Subcutaneous abdominal adipose tissue (tissue), 5 donors: ENCODE data around the gene ADAMTS15.

Experiments used
- H3K27ac ChIP-seq: one replicate; pipeline ENCODE4 v1.7.0; 2013; ENCODE audit warnings: low read depth, mild to moderate bottlenecking, inconsistent platforms, low read length, moderate library complexity
- H3K27me3 ChIP-seq, 5 donors: one replicate each; pipeline ENCODE4 v1.7.0; 2013; ENCODE audit warnings: low read length in 5 of 5, inconsistent platforms in 1 of 5; ENCODE audit not compliant: control insufficient read depth in 5 of 5, insufficient read depth in 4 of 5
- H3K36me3 ChIP-seq, 5 donors: one replicate each; pipeline ENCODE4 v1.7.0; 2013; ENCODE audit warnings: low read length in 5 of 5; ENCODE audit not compliant: control insufficient read depth in 5 of 5, insufficient read depth in 5 of 5
- H3K4me1 ChIP-seq, 5 donors: one replicate each; pipeline ENCODE4 v1.7.0; 2013; ENCODE audit warnings: low read length in 5 of 5, mild to moderate bottlenecking in 3 of 5, moderate library complexity in 1 of 5; ENCODE audit not compliant: control insufficient read depth in 5 of 5, insufficient read depth in 5 of 5
- H3K4me3 ChIP-seq, 5 donors: one replicate each; pipeline ENCODE4 v1.7.0; 2013; ENCODE audit warnings: low read length in 5 of 5, low read depth in 1 of 5
- H3K9ac ChIP-seq, 5 donors: one replicate each; pipeline ENCODE4 v1.7.0; 2013; ENCODE audit warnings: low read length in 5 of 5, mild to moderate bottlenecking in 4 of 5, moderate library complexity in 3 of 5
- H3K9me3 ChIP-seq, 5 donors: one replicate each; pipeline ENCODE4 v1.7.0; 2013; ENCODE audit warnings: low read length in 5 of 5; ENCODE audit not compliant: control insufficient read depth in 5 of 5
- donor health status: healthy.
- donor health status: healthy.
- donor health status: healthy.
- donor health status: healthy.
- donor health status: healthy.

The ADAMTS15 gene

DNA sequence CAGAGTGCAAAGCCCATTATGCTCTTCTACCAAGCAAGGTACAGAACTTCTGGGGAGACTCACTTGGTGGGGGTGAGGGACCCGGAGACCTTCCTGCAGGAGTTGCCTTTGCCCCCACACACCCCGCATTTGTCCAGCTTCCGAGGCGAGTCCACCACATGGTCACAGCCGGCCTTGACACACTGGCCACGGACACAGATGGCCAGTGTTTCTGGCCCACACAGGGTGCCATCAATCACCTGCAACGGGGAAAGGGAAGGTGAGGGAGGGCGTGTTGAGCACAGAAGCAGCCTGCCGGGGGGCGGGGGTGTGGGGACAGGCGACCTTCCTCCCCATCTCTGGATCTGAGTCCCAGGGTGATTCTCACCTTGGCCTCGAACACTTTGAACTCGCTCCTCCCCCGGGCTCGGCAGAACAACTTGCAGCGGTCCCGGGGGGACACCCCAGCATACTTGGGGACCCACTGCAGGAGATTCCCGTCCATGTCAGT, 40.0 kb upstream of the ADAMTS15 start:
- Histone ChIP-seq H3K27me3 (peaks cover 0 to 10% (median 3%) of the 10 kb centered on the region in 5 donors), H3K27ac (no peak overlapping the region), H3K4me3 (no peak overlapping the region), H3K9ac (no peak overlapping the region), H3K9me3 (no peaks in the 10 kb centered on the region), H3K4me1 (peaks cover 0 to 9% (median 6%) of the 10 kb centered on the region in 5 donors), H3K36me3 (no peaks in the 10 kb centered on the region)

DNA sequence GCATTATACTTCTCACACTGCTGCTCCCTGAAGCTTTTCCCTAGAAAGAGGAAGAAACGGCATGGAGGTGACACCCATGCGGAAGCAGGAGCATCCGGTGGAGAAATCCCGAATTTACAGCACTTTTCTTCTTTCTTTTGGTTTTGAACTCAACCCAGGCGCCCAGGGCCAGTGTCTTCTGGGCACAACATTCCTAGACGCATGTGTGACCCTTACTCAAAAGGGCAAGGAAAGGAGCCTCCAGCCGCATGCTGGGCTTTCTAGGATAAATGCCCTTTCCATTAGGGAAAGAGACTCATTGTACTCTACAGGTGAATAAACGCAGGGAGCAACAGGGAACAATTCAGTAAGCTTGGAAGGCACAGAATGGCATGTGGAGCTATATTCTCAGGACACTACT, 39.5 kb upstream of the ADAMTS15 start:
- H3K36me3 ChIP-seq: no peaks in the 10 kb centered on the region
- no peak overlapping the region for H3K4me3 ChIP-seq
- H3K9ac ChIP-seq: no peak overlapping the region
- H3K4me1 ChIP-seq: peaks cover 0 to 6% (median 2%) of the 10 kb centered on the region in 5 donors
- H3K9me3 ChIP-seq: no peaks in the 10 kb centered on the region
- no peak overlapping the region for H3K27ac ChIP-seq
- peaks cover 0 to 12% (median 3%) of the 10 kb centered on the region in 5 donors for H3K27me3 ChIP-seq

DNA sequence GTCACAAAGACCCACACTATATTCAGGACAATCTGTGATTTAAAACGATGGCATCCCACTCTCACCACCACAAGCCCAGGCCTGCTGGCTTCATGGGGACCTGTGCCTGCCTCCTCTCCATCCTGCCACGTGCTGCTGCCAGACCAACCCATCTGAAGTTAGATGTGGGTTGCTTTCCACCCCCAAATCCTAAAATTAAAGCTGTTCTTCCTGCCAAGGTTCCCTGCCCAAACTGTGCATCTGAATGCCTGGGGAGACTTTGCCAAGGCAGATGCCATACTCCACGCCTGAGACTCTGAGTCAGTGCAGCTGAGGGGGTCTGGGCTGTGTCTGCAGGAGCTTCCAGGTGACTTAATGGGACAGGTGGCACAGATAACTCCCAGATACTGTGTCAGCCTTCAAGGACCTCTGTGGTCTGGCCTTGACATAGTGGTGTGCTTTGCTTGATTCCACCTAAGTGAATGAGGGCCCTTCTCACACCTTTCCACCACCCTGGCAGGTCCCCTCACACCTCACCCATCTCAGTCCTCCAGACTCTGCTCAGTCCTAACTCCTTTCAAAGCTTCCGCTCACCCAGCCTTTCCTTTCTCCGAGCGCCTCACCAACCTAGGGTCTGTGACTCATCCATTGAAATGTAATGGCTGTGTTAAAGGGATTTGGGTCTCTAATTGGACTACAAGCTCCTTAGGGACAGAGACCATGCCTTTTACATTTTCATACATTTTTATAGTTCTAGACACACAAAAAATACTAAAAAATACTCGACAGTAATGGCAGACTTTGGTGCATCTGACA, 38.7 kb upstream of the ADAMTS15 start:
- Histone ChIP-seq H3K27ac (no peak overlapping the region), H3K9me3 (no peaks in the 10 kb centered on the region), H3K36me3 (no peaks in the 10 kb centered on the region), H3K27me3 (peaks cover 0 to 17% (median 7%) of the 10 kb centered on the region in 5 donors), H3K4me1 (peaks cover 0 to 6% (median 2%) of the 10 kb centered on the region in 5 donors), H3K4me3 (no peak overlapping the region), H3K9ac (no peak overlapping the region)

DNA sequence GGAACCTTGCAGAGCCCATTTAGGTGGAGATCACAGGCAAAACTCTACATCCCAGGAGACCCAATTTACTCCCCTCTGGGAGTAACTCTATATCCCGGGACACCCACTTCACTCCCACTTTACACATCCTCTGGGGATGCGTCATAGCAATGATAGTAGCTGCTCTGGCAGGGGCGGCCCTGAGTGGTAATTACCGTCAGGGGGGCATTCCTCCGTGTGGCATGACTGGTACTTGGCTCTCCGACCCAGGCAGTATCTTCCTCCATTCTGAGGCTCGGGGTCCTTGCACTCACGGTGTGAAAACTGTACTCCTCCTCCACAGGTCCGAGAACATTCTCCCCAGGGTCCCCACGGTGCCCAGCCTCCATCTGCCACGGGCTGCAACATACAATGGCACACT, 37.2 kb upstream of the ADAMTS15 start:
- Histone ChIP-seq H3K27me3 (peaks cover 2 to 21% (median 12%) of the 10 kb centered on the region in 5 donors), H3K36me3 (no peaks in the 10 kb centered on the region), H3K9ac (no peak overlapping the region), H3K27ac (no peak overlapping the region), H3K4me3 (no peak overlapping the region), H3K4me1 (peaks cover 0 to 6% (median 2%) of the 10 kb centered on the region in 5 donors), H3K9me3 (no peaks in the 10 kb centered on the region)

DNA sequence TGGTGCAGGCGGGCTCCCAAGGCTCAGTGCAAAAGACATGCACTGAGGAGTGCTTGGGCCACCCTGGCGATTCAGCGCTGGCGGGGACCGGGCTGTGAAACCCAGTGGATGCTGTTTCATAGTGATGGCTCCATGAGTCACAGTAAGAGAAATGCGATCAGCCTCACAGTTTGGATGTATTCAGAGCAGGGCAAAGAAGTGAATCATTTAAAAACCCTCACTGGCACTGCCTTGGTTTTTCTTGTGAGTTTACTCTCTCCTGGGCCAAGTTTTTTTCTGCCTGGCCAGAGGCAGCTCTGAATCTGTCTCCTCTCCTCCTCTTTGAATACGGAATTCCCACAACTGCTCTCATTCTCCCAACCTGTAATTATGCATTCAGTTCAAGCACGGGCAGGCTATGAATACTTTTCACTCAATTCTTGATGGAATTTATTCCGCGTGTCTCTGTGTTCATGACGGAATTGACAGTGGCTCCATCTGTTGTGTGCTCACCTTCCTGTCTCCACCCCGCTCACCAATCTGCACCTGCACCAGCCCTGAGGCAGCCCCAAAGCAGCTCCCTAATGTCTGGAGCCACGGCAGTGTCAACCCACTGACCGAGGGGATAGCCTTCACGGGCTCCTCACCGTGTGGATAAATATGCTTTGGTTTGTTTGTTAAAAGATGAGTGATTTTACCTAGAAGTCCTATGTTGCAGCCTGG, 34.9 kb upstream of the ADAMTS15 start:
- H3K9me3 ChIP-seq: no peaks in the 10 kb centered on the region
- H3K4me1 ChIP-seq: peaks cover 0 to 2% (median 0%) of the 10 kb centered on the region in 5 donors
- H3K36me3 ChIP-seq: no peaks in the 10 kb centered on the region
- no peak overlapping the region for H3K9ac ChIP-seq
- peaks cover 2 to 27% (median 13%) of the 10 kb centered on the region in 5 donors for H3K27me3 ChIP-seq
- H3K4me3 ChIP-seq: no peak overlapping the region
- H3K27ac ChIP-seq: no peak overlapping the region

DNA sequence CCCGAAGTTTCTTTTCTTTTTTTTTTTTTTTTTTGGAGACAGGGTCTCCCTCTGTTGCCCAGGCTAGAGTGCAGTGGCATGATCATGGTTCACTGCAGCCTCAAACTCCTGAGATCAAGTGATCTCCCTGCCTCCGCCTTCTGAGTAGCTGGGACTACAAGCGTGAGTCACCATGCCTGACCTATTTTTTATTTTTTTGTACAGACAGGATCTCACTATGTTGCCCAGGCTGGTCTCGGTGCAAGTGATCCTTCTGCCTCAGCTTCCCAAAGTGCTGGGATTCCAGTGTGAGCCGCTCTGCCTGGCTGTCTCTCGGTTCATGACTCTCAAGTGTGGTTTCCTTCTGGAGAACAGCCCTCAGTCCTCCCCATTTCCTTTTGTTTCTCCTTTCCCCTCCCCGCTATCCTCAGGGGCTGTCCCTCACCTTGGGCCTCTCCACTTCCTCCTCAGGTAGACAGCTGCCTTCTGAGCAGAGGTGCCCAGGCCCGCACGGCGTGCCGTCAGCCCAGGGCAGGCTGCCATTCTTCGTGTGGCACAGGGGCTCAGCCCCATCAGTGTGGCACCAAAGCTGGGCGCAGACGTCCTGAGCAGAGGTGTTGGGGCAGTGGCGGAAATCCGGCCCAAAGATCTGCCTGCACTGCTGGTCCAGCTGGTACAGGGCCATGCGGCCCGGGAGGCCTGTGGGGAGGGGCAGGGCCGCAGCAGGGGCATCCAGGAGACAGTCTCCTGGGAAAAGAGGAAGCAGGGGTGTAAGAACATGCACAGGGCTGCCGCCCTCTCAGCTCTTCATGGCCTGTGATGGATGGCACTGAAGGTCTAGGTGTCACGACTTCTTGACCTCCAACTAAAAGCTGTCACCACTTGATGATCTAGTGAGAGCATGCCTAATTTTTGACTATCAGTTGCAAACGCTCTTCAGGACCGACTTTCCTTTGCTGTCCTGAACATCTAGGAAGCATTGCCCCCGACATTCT, 34.1 kb upstream of the ADAMTS15 start:
- H3K4me3 ChIP-seq: no peak overlapping the region
- no peaks in the 10 kb centered on the region for H3K9me3 ChIP-seq
- H3K36me3 ChIP-seq: no peaks in the 10 kb centered on the region
- H3K27ac ChIP-seq: no peak overlapping the region
- peaks cover 2 to 27% (median 9%) of the 10 kb centered on the region in 5 donors for H3K27me3 ChIP-seq
- H3K9ac ChIP-seq: no peak overlapping the region
- peaks cover 0 to 3% (median 0%) of the 10 kb centered on the region in 5 donors for H3K4me1 ChIP-seq

DNA sequence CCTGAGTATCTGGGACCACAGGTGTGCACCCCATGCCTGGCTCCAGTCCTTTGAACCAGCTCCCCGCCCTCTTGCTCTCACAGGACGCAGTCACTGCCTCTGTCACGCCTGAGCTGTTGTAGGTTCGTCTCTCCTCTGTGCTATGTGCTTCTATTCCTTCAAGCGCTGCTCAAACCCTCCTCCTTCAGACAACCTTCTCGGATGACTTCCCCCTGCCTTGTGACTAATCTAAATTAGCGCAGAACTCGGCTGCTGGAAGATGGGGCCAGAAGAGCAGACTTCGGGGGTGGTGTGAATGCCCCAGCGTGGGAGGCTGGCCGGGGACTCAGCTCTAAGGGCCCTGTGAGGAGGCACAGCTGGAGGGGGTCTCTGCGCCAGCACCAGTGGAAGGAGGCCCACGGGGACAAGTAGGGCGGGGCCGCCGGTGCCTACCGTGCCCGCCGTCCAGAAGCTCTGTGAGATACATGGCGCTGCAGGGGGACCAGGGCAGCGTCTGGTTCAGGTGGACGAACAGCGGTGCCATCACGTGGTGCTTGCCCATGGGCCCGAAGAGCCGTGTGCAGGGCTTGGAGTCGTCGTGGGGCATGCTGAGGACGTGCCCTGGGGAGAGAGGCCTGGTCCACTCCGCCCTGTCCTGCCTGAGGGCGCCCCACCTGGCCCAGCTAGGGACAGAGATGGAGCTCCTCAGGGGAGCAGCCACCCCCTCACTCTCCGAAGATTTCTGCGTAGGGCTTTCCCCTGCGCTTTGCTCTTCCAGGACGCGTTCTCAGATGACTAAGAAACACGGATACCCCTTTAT, 32.5 kb upstream of the ADAMTS15 start:
- H3K27ac ChIP-seq: no peak overlapping the region
- H3K27me3 ChIP-seq: peaks cover 2 to 25% (median 8%) of the 10 kb centered on the region in 5 donors
- H3K9ac ChIP-seq: no peak overlapping the region
- no peak overlapping the region for H3K4me3 ChIP-seq
- peaks cover 0 to 10% (median 5%) of the 10 kb centered on the region in 5 donors for H3K4me1 ChIP-seq
- H3K36me3 ChIP-seq: no peaks in the 10 kb centered on the region
- no peaks in the 10 kb centered on the region for H3K9me3 ChIP-seq

DNA sequence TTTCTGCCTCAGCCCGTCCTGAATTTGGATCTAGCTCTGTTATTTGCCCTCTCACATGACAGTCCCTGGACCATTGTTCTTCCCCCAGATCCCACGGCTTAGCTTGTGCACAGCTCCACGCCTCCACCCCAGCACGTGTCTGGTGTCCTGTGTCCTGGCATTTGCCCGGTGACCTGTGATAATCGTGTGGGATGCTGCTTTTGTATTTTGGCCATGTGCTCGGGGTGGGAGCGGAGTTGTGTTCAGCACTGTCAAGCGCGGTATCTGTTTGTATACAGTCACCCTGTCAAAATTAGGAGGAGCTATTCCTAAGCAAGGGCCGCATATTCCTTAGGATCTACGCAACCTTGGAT, 31.9 kb upstream of the ADAMTS15 start:
- no peaks in the 10 kb centered on the region for H3K9me3 ChIP-seq
- H3K27ac ChIP-seq: no peak overlapping the region
- no peak overlapping the region for H3K4me3 ChIP-seq
- H3K36me3 ChIP-seq: no peaks in the 10 kb centered on the region
- no peak overlapping the region for H3K9ac ChIP-seq
- peaks cover 0 to 13% (median 7%) of the 10 kb centered on the region in 5 donors for H3K4me1 ChIP-seq
- peaks cover 2 to 21% (median 8%) of the 10 kb centered on the region in 5 donors for H3K27me3 ChIP-seq

DNA sequence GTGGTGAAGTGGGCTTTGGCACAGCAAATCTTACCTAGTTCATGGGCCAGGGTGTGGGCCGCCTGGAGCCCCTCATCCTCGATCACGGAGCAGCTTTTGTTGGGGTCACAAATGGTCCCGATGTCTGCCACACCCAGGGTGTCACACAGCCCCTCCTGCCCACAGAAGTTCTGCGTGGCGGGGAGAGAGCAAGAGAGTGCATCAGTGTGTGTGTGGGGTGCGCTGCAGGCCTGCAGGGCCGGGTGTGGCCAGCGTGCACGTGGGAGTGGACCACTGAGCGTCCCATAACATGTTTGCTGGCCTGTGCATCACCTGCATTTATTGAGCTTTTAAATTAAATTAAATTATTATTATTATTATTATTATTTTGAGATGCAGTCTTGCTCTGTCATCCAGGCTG, 31.5 kb upstream of the ADAMTS15 start:
- Histone ChIP-seq H3K9me3 (no peaks in the 10 kb centered on the region), H3K27ac (no peak overlapping the region), H3K4me1 (peaks cover 0 to 13% (median 7%) of the 10 kb centered on the region in 5 donors), H3K27me3 (peaks cover 2 to 18% (median 8%) of the 10 kb centered on the region in 5 donors), H3K4me3 (no peak overlapping the region), H3K9ac (no peak overlapping the region), H3K36me3 (no peaks in the 10 kb centered on the region)
